T-helper 22 cell (primary cell): ENCODE measurements around the gene TMEM50A.
"Not testable (repeated sequence)": the region's sequence is repeated elsewhere in the genome, so short reads cannot be mapped to it uniquely, and the experiment has no call there.

Source experiments
- DNase-seq: peaks from one replicate; pipeline ENCODE4 v3.0.0-alpha.2; 2020; ENCODE audit warnings: low read depth

The TMEM50A gene

GRCh38 chr1:25387096-25387495 lies 49.0 kb downstream of the TMEM50A start:
- DNase-seq: not testable (repeated sequence)

GRCh38 chr1:25388691-25389090 lies 50.6 kb downstream of the TMEM50A start:
- DNase-seq: not testable (repeated sequence)

GRCh38 chr1:25389721-25390120 lies 51.6 kb downstream of the TMEM50A start:
- DNase-seq: not testable (repeated sequence)

DNA sequence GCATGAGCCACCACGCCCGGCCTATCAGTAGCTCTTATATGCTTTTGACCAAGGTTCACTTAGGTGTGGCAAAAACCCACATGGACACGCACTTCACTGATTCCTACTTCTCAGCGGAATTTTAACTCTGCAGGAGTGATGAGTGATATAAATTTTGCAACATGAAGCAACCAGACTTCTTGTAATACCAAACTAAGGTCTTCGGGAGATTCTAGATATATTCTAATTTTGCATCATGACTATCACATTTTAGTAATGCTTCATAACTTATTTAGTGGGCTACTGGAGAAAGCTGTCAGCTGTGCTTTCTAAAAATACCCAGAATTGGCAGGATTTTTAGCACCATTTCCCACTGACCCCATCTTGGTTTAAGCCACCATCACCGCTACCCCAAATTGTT lies 54.7 kb downstream of the TMEM50A start:
- DNase-seq: no peak

GRCh38 chr1:25397549-25397948 lies 59.4 kb downstream of the TMEM50A start:
- DNase-seq: not testable (repeated sequence)

DNA sequence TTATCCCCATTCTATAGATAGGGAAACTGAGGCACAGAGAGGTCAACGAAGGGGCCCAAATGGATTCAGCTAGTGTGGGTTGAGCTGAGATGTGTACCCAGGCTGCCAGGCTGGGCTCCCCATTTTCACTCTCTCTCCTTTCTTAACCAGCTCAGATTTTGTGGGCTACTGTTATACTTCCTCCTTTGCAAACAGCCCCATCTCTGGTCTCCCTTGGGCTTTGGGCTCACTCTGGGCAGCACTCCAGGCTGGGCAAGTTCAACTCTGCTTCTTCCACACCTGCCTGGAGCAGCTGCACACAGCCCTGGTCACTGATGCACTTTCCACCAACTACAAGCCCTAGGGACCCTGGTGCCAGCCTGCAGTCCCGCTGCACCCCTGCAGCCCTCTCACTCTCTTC lies 59.9 kb downstream of the TMEM50A start:
- DNase-seq: not testable (repeated sequence)

- not testable (repeated sequence) for DNase-seq
Measured at GRCh38 chr1:25402947-25403803, 65.0 kb downstream of the TMEM50A start.

DNA sequence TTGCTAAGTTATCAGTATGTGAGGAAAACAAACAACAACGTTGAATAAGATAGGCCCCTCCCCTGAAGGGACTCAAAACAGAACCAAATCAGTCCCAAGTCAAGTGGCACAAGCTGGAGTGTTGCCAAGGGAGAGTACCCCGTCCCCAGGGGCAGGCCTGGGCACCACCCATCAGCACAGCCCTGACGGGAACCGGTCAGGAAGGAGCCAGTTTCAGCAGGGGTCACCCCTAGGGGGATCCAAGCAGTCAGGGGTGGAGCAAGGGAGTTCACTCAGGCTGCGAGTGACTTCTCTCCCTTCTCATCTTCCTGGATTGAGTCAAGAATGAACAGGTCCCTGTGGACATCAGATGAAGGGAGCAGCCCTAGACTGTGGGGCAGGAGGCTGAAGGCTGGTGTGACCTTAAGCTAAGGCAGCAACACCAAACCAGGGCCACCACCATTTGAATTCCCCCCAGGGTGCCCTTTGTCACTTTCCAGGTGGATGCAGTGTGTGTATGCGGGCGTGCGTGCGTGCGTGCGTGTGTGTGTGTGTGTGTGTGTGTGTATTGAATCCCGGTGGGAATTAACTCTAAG lies 67.7 kb downstream of the TMEM50A start:
- not testable (repeated sequence) for DNase-seq

- not testable (repeated sequence) for DNase-seq
Measured at GRCh38 chr1:25409641-25410427, 71.7 kb downstream of the TMEM50A start.
